Measurements from ENCODE around the gene VBP1.
A peak's percentile ranks its signal among the peaks of the same experiment; 100 is the strongest.
"Not testable (repeated sequence)": the region's sequence is repeated elsewhere in the genome, so short reads cannot be mapped to it uniquely, and the experiment has no call there.

The VBP1 gene, protein sequence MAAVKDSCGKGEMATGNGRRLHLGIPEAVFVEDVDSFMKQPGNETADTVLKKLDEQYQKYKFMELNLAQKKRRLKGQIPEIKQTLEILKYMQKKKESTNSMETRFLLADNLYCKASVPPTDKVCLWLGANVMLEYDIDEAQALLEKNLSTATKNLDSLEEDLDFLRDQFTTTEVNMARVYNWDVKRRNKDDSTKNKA

DNA sequence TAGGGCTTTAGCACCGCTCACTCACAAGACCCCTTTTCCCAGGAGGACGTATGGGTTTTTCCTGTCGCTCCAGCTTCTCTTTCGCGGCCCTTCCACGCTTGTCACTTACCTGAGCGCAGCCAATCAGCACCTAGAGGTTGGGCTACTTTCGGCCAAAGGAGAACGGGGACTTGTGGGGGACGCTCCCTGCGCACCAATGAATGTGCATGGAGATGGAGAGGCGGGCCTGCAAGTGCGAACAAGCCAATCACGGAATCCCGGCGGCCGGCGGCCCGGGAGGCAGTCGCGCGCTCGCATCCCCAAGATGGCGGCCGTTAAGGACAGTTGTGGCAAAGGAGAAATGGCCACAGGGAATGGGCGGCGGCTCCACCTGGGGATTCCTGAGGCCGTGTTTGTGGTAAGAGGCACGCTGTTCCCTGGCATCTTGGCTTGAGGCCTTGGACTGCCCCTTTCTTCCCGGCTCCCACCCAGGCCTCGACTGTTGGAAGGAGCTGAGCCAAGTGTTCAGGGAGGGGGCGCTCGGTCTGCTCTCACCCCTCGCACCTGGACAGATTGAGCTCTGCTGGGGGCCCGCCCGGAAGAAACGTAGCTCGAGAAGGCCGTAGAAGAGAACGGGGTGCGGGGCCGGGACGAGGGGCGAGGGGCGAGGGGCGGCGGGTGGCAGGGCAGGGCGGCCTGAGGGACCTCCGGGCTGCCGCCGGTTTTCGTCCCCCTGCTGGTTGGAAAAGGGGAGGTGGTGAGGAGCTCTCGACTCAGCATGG lies at the start of gene VBP1:
TSS of gene VBP1 (plus strand) at position 282 of the 761 bp plus-strand sequence. CDS start at position 305, 23 bp downstream.
- DNase-seq: peak; percentile 86

DNA sequence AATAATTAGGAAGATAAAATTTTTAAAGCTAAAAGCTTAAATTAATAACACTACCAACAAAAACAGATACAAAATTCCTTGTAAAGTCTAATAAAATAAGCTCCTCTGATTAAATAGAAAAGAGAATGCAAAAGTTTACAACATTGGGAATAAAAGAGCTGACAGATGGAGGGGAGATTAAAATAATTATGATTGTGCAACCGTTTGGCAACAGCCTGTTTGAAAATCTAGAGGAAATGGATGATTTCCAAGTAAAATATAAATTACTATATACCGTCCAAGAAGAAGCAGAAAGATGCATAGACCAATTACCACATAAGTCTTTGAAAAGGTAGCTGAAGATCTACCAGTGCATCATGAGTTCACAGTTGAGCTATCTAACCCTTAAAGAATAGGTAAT lies 46.4 kb upstream of the VBP1 start:
- no peak for DNase-seq

DNA sequence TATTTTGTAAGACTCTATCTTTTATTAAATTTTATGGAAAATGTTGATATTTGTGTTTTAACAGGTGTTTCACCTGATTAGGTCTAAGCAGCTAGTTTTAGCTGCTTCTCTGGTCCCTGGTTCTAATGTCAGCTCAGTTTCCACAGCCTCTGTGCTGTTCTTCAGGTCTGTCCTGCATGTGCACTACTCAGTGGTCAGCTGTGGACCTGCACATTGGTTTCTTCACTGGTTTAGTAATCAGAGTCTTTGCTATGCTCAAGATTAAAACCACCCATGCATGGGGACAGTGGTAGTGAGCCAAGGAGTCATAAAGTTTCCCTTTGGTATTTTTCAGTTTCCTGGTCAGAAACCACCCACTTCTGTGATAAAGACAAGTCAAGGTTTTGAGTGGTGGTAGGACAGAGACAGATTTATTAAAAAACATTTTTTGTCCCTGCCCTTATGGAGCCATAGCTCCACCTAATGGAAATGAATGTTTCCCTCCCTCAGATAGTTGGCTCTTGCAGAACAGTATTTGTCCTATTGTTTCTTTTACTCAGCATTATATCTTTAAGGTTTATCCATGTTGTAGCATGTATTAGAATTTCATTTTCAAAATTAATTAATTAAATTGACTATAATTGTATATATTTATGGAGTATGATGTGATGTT lies 36.8 kb upstream of the VBP1 start:
- DNase-seq: no peak

DNA sequence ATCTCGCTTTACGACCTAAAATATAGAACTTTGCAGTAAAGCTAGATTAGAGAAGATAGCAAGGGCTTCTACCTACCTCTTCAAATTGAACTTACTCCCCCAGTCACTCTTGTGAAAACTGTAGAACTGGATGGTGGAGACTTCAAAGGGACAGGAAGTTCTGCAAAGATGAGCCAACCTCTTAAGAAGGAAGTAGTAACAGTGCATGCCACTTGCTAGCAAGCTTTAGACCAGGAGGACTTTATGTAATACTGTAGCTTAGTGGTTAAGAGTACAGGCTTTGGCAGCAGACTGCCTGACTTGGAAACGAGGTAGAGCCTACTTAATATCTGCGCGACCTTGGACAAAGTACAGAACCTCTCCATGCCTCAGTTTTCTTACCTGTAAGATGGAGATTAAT lies 27.5 kb upstream of the VBP1 start:
- no peak for DNase-seq

DNA sequence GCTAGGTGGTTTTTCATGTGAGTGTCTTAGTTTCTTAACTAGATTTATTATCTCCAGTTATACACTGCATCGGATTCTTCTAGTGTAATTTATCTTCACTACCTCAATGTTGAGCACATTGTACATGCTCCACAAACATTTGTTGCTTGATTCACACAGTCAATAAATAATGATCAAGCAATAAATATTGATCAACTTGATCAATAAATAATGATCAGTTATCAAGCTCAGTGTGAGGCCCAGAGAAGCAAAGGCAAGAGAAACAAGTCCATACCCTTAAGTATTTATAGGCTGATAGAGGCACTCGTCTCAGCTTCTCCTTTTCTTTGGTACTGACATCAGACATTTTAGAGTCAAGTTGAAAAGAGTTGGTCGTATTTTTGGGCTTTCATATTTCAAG lies 5.1 kb upstream of the VBP1 start:
- DNase-seq: no peak

DNA sequence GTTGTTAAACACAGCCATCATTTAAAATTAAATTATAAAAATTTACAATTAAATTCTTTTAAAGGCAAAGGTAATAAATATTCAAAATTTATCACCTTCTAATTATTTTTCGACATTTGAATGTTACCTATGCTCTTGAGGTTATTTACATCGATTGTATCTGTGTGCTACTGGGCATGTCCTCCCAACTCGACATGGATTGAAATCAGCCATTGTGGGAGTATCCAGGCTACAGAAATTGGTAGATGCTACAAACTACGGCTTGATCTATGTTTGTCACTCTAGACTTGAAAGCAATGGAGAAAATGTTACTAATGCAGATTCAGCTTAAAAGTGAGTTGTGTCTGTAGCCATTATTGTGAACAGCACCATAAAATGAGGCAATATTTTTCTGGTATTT lies 2.5 kb upstream of the VBP1 start:
- no peak for DNase-seq

DNA sequence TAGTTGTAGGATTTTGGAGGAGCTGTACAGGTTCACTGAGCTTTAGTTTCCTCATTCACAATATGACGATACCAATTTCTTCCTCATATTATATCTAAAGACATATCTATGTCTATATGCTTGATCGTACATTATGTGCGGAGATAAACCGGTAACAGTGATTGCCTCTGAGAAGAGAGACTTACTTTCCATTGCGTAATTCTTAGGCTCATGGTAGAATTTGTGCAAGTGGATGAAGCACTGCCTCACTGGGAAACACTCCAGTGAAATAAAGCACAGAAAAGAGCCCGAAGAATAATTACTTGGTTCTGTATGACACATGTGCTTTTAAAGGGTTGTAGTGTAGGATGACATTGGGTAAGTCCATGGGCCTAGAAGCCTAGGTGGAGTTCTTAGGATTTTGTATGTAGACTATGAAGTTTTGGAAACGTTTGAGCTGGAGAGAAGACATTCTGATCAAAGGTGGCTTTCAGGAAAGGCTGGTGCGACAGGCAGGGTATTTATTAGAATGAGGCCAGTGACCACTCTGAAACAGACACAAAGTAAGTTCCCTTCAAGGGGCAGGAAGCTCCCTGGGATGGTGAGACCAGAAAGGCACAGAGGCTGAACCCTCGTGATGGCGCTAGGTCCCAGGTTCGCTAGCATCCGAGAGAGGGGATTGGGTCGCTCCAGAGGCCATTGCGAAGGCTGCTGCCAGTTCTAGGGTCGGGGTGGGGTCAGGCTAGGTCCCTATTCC lies 649 bp upstream of the VBP1 start:
- DNase-seq: no peak

DNA sequence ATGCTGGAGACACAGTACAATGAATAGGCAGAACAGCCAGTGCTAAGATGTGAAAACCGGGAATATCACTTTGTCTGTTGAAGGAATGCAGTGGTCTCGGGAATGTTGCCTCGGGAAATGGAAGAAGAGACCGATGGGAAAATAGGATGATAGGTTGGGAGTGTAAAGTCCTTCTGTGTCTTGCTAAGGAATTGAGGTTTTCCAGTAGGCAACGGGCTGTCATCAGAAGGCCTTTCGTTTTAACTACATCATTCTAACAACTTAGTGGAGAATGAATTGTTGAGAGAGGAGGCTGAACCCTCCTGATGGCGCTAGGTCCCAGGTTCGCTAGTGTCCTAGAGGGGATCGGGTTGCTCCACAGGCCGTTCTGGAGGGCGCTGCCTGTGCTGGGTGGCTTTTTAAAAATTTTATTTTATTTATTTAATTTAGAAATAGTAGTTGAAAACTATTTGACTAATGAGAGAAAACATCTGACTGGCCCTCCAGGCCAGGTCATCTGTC lies 730 bp downstream of the VBP1 start:
- no peak for DNase-seq

DNA sequence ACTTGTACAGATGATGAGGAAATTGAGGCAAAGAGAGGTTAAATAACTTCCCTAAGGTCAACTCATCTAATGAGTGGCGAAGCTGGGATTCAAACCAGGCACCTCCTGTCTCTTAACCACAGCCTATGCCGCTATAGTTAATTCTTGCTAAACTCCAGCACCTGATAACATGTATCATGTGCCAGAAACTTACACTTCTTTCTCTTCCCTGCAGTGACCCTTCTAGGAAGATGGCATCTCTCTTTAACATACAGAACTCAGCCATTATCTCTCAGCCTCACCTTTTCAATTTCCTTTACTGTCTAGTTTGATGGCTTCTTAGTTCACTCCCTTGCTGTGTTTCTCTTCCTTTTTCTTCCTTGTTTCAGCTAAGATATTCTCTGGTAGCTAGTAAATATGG lies 2.5 kb downstream of the VBP1 start:
- no peak for DNase-seq

DNA sequence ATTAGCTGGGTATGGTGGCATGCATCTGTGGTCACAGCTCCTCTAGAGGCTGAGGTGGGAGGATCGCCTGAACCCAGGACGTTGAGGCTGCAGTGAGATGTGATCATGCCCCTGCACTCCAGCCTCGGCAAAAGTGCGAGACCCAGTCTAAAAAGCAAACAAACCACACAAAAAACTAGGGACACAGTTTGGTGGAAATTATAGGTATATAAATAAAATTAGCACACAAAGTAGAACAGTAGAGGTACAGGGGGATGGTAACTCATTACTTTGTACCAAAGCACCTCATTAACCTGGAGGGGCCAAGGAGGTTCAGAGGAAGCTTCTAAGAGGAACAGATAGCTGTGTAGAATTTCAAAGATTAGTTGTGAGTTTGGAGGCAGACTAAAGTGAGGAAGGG lies 5.1 kb downstream of the VBP1 start:
- DNase-seq: no peak

DNA sequence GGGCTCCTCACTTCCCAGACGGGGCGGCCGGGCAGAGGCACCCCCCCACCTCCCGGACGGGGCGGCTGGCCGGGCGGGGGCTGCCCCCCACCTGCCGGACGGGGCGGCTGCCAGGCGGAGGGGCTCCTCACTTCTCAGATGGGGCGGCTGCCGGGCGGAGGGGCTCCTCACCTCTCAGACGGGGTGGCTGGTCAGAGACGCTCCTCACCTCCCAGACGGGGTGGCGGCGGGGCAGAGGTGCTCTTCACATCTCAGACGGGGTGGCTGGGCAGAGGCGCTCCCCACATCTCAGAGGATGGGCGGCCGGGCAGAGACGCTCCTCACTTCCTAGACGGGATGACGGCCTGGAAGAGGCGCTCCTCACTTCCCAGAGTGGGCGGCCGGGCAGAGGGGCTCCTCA lies 7.5 kb downstream of the VBP1 start:
- DNase-seq: not testable (repeated sequence)

DNA sequence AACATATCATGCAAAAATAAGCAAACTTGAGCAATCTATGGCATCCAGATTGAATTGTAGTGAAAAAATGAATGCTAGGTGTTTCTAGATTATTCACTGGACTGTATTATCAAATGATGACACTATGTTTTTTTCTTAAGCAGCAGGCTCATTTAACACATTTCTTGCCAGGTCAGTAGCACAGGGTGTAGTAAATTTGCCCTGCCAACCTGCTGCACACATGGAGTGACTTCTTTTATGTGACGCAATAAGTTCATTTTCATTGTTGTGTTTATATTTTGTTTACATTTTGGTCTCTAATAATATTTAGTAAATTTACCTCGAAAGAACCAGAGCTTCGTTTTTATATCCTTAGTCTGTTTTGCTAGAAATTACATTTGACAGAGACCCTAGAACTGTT lies 9.5 kb downstream of the VBP1 start:
- no peak for DNase-seq

DNA sequence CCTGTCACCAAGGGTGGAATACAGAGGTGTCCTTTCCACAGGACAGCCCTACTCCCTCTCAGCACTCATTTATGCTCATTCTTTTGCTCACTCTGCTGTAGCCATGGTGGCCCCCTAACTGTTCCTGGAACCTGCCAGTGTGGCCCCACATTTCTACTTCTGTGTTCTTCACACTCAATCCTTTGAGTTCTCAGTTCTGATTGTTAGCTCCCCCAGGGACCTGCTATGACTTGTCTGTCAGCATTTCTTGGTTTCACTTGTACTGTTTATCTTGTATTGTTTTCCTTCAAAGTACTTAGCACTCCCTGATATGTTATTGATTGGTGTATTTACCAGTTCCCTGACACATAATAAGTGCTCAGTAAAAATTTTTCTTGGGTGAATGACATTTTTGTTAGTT lies 14.9 kb downstream of the VBP1 start:
- DNase-seq: no peak

DNA sequence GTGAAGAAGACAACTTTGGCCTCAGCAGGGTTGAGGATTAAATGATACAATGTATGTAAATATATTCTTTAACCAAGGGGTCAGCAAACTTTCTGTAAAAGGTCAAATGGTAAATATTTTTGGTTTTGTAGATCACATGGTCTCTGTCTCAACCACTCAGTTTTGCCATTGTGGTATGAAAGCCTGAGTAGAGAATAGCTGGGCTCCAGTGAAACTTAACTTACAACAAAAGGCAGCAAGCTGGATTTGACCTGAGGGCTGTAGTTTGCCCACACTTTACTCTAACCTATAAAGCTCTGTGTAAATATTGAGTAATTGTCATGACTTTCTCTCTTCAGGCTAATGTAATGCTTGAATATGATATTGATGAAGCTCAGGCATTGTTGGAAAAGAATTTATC lies 19.6 kb downstream of the VBP1 start:
- no peak for DNase-seq

DNA sequence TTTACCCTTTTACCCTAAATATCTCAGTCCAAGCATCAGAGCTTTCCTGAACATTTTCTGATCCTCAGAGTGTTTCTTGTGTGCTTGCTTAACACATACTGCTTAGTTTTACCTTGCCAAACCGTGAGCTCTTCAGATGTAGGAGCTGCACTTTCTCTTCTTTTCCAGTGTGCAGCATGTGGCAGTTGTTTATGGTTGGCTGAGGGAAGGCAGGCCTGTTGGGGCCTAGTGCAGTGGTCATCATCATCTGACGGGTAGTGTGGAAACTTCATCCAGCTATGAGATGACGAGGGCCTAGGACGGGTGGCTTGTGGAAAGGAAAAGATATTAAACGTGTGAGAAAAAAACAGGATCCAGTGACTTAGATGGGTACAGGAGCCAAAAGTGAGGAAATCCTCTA lies 21.5 kb downstream of the VBP1 start:
- no peak for DNase-seq

DNA sequence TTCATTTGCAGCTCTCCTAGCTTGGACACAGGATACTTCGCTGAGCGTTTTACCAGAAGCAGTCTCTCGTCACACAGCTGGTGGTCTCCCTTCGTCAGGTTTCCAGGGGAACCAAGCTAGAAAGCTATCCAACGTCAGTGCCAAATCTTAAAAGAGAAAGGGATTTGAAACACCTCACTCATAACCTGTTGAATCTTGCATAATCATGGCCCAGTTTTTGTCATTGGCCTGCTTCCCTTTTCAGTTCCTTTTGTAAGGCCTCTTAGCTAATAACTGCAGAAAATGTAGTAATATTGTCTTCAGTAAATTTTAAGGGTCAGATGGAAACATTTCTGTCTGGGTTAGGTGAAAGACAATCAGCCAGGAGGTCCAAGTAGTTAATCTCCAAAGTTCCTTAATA lies 26.0 kb downstream of the VBP1 start:
- no peak for DNase-seq

DNA sequence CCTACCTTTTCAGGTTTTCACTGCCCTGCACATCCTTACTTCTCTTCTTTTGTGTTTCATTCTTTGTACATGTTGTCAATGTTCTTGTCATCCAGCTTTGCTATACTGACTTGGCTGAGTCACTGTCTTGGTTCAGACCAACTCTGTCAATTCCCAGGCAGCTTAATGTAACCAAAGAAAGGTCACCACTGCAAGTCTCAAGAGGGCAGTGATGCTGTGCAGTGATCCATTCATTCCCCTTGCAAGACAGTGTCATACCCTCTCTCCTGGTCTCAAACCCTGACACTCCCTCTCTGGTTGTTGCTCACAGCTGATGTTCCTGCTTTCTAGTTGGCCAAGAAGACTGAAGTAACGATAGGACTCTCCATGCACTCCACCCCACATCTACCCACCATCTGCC lies 30.5 kb downstream of the VBP1 start:
- DNase-seq: no peak

DNA sequence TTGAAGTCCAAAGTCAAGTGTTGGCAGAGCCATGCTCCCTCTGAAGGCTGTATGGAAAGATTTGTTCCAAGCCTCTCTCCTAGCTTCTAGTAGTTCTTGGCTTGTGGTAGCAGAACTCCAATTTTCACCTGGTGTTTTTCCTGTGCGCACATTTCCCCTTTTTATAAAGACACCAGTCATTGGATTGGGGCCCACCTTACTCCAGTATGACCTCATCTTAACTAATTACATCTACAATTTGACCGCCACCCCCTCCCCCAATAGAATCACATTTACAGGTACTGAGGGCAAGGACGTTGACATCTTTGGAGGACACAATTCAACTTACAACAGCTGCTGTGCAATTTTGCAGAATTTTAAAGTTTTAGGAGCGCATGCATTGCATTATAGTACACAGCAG lies 31.2 kb downstream of the VBP1 start:
- DNase-seq: no peak

DNA sequence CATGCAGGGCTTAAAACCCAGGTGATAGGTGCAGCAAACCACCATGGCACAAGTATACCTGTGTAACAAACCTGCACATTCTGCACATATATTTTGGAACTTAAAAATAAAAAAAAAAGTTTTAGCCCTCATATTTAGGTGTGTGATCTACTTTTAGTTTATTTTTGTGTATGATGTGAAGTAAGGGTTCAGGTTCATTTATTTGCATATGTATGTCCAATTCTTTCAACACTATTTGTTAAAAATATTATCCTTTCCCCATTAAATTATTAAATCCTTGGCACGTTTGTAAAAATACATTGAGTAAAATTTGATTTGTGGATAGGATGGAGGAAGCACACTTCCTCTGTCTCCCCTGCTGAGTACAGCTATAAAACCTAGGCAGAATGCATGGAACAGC lies 35.1 kb downstream of the VBP1 start:
- DNase-seq: no peak

DNA sequence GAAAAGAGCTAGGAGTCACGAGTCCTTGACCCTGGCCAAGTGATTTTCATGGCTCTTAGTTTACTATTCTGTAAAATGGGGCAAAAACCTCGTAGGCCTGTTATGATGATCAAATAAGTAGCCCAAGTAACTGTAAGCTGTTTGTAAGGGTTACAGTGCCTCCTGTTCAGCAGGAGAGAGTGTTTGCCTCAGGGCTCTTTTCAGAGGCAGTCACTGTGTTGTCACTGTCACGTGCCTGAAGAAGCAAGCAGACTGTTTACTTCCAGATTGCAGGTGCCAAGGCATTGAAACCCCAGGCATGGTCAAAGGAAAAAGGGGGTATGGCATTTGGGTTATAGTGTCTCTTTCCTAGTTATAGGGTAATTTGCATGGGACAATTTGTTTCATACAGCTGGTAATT lies 43.5 kb downstream of the VBP1 start:
- no peak for DNase-seq

DNA sequence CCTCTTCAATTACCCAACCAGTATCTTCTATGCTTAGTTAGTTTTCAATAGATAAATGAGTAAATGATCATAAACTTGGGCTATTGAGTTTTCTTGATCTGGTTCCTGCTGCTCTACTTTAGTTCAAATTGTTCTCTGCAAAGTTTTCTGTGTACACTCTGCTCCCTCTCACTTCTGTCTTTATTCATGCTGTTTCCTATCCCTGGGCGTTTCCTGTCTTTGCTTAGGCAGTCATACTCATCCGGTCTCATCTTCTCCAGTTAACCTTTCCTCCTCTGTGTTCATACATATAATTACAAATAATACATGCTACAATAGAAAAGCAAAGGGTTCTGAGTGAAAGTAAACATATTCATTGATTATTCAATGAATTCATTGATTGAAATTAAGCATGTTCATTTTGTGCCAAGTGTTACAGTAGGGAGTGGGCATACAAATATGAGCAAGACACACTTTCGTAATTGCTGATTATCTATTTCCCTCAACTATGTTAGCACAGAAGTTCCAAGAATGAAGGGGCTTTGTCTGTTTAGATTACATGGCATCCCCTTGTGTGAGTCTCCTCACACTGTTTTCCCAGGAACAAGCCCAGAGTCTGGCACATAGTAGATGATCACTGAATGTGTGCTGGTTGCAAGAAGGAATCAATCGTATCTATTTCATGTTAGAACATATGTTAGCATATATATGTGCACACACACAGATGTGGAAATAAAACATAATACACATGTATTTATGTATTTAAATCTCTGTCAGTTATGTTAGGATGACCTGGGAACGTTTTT lies 46.9 kb downstream of the VBP1 start:
- no peak for DNase-seq

DNA sequence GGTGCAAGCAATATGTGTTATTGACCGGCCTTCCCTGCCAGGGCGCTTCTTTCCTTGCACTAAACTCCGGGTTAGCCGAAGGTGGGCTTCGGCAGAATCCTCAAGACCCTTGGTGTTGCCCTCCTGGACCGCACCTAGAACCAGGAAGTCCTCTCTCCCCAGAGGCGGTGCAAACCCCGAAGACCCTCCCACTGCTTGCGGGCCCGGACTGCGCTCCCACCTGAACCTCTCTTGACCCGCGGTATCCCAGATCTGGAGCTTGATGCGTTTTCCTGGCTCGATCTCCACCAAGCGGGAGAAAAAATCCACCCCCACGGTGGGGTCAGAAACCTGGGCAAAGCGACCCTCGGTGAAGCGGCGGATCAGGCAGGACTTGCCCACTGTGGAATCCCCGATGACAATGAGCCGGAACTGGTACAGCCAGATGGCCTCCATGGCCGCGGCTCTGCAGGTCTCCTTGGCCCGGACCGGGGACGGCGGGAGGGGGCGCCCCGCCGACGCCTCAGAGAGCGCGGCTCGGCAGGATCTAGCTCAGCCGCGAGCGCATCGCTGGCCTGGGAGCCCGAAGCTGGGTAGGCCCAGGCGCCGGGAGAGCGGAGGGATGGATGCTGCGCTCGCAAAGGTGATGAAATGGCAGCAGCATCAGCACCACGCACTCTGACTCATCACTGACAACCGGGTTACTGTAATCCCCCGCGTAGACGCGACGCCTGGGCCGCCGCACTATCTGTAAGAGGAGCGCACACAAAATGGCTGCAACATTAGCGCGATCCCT lies 47.8 kb downstream of the VBP1 start, which contains the start of gene RAB39B:
TSS of gene RAB39B (minus strand) at position 638 of the 775 bp plus-strand sequence. CDS start at position 435, 203 bp downstream.
- peak; percentile 33 for DNase-seq
